Subcutaneous abdominal adipose tissue (tissue), 5 donors: ENCODE results near the gene RSRC1.

Experiments used
- H3K27ac ChIP-seq: one replicate; pipeline ENCODE4 v1.7.0; 2013; ENCODE audit warnings: low read depth, mild to moderate bottlenecking, inconsistent platforms, low read length, moderate library complexity
- H3K27me3 ChIP-seq, 5 donors: one replicate each; pipeline ENCODE4 v1.7.0; 2013; ENCODE audit warnings: low read length in 5 of 5, inconsistent platforms in 1 of 5; ENCODE audit not compliant: control insufficient read depth in 5 of 5, insufficient read depth in 4 of 5
- H3K36me3 ChIP-seq, 5 donors: one replicate each; pipeline ENCODE4 v1.7.0; 2013; ENCODE audit warnings: low read length in 5 of 5; ENCODE audit not compliant: control insufficient read depth in 5 of 5, insufficient read depth in 5 of 5
- H3K4me1 ChIP-seq, 5 donors: one replicate each; pipeline ENCODE4 v1.7.0; 2013; ENCODE audit warnings: low read length in 5 of 5, mild to moderate bottlenecking in 3 of 5, moderate library complexity in 1 of 5; ENCODE audit not compliant: control insufficient read depth in 5 of 5, insufficient read depth in 5 of 5
- H3K4me3 ChIP-seq, 5 donors: one replicate each; pipeline ENCODE4 v1.7.0; 2013; ENCODE audit warnings: low read length in 5 of 5, low read depth in 1 of 5
- H3K9ac ChIP-seq, 5 donors: one replicate each; pipeline ENCODE4 v1.7.0; 2013; ENCODE audit warnings: low read length in 5 of 5, mild to moderate bottlenecking in 4 of 5, moderate library complexity in 3 of 5
- H3K9me3 ChIP-seq, 5 donors: one replicate each; pipeline ENCODE4 v1.7.0; 2013; ENCODE audit warnings: low read length in 5 of 5; ENCODE audit not compliant: control insufficient read depth in 5 of 5
- donor health status: healthy.
- donor health status: healthy.
- donor health status: healthy.
- donor health status: healthy.
- donor health status: healthy.

RSRC1 gene

GRCh38 chr3:158570999-158571702 lies 461.3 kb downstream of the RSRC1 start, which contains the start of gene MLF1:
MLF1 (plus strand) TSS chr3:158571194; CDS start chr3:158571301, 107 bp downstream.
- Histone ChIP-seq H3K27me3 (no peaks in the 10 kb centered on the region), H3K9me3 (no peaks in the 10 kb centered on the region), H3K4me3 (peak within 1 kb of the TSS; percentile 74 to 91 (median 84)), H3K36me3 (no peaks in the 10 kb centered on the region), H3K27ac (peak within 1 kb of the TSS; percentile 29), H3K4me1 (peaks cover 0 to 15% (median 11%) of the 10 kb centered on the region in 5 donors), H3K9ac (peak within 1 kb of the TSS; percentile 68 to 85 (median 81))

- no peak overlapping the region for H3K4me3 ChIP-seq
- H3K9me3 ChIP-seq, result no peaks in the 10 kb centered on the region
- H3K36me3 ChIP-seq, result no peaks in the 10 kb centered on the region
- H3K9ac ChIP-seq, result no peak overlapping the region
- peaks cover 0 to 15% (median 11%) of the 10 kb centered on the region in 5 donors for H3K4me1 ChIP-seq
- no peaks in the 10 kb centered on the region for H3K27me3 ChIP-seq
- H3K27ac ChIP-seq, result no peak overlapping the region
These were observed 462.3 kb downstream of the RSRC1 start for GRCh38 chr3:158571969-158572765.

GRCh38 chr3:158572766-158573060 lies 462.8 kb downstream of the RSRC1 start:
- Histone ChIP-seq H3K4me1 (peaks cover 0 to 15% (median 11%) of the 10 kb centered on the region in 5 donors), H3K9me3 (no peaks in the 10 kb centered on the region), H3K27ac (no peak overlapping the region), H3K9ac (no peak overlapping the region), H3K4me3 (no peak overlapping the region), H3K36me3 (no peaks in the 10 kb centered on the region), H3K27me3 (no peaks in the 10 kb centered on the region)

GRCh38 chr3:158573714-158574113 lies 463.8 kb downstream of the RSRC1 start:
- H3K9ac ChIP-seq, result no peak overlapping the region
- H3K27ac ChIP-seq, result no peak overlapping the region

GRCh38 chr3:158574646-158575045 lies 464.8 kb downstream of the RSRC1 start:
- Histone ChIP-seq H3K27ac (no peak overlapping the region), H3K4me1 (peaks cover 0 to 15% (median 11%) of the 10 kb centered on the region in 5 donors), H3K4me3 (no peak overlapping the region), H3K27me3 (no peaks in the 10 kb centered on the region), H3K36me3 (no peaks in the 10 kb centered on the region), H3K9ac (no peak overlapping the region), H3K9me3 (no peaks in the 10 kb centered on the region)

More at GRCh38 chr3:158573714-158574113, 463.8 kb downstream of the RSRC1 start:
- H3K9me3 ChIP-seq, result no peaks in the 10 kb centered on the region
- no peaks in the 10 kb centered on the region for H3K27me3 ChIP-seq
- H3K36me3 ChIP-seq, result no peaks in the 10 kb centered on the region
- no peak overlapping the region for H3K4me3 ChIP-seq
- H3K4me1 ChIP-seq, result peaks cover 0 to 15% (median 11%) of the 10 kb centered on the region in 5 donors

- Histone ChIP-seq H3K27me3 (no peaks in the 10 kb centered on the region), H3K4me1 (no peaks in the 10 kb centered on the region), H3K27ac (no peak overlapping the region)
These were observed 480.3 kb downstream of the RSRC1 start for GRCh38 chr3:158590223-158590622.

More at GRCh38 chr3:158590223-158590622, 480.3 kb downstream of the RSRC1 start:
- no peak overlapping the region for H3K4me3 ChIP-seq
- H3K36me3 ChIP-seq, result no peaks in the 10 kb centered on the region
- no peaks in the 10 kb centered on the region for H3K9me3 ChIP-seq
- H3K9ac ChIP-seq, result no peak overlapping the region
